GM23248 (cell line): ENCODE measurements around the gene RIMKLA.

Experiments used
- EZH2 ChIP-seq: fragments of 200-600 bp; sonication (generic); IDR thresholded peaks from 2 replicates; pipeline ENCODE4 v1.6.1; 2018; ENCODE audit warnings: antibody characterized with exemption, mild to moderate bottlenecking; ENCODE audit not compliant: insufficient read depth, poor library complexity, severe bottlenecking
- EZH2phosphoT487 ChIP-seq: fragments of 200-600 bp; sonication (generic); IDR thresholded peaks from 2 replicates; pipeline ENCODE4 v1.6.1; 2018; ENCODE audit warnings: antibody characterized with exemption, moderate library complexity, mild to moderate bottlenecking, low read depth; ENCODE audit not compliant: insufficient read depth

GRCh38 chr1:42420911-42421585 lies 40.5 kb downstream of the RIMKLA start:
- no peak for TF ChIP-seq EZH2phosphoT487
- no peak for TF ChIP-seq EZH2
